ENCODE results near the gene LIME1. TPM values are rescaled to one million over a fixed set of nuclear protein-coding genes. Genes with fewer than 3 reads are reported as not detected.

Gene LIME1
- total and polyA plus RNA-seq, 9 of the 15 experiments (the other 6 are each of a cell fraction or from before 2014, with no cell fraction given), result 0.11 to 17.1 (median 2.8) TPM; not detected in 2

DNA sequence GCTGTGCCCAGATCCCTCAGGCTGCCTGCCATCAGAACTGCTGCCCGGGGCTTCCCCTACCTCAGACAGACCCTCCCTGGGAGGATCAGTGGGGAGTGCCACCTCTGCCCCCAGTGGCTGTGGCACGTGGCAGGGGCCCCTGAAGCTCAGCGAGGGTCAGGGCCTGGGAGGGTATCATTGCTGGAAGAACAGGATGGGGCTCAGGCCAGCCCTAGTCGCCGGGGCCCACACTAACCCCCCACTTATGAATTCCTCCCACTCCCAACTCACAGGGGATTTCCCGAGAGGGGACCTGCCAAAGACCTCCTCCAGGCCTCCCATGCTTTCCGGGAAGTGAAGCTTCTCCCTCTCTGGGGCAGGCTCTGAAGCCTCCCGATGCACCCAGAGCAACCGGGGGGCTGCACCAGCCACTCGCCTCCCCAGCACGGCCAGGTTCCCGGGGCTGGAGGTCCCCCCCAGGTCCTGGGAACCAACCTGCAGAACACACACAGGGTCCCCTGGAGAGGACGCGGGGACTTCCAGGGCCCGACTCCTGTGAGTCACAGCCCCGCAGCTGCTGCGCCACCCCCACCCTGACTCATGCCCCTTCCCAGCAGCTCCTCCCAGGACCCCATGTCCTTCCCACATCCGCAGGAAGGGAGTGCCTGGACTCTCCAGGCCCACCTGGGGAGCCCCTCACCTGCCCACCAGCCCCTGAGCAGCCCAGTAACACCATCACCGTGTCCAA is 37.6 kb upstream of the LIME1 start:
- ATAC-seq, result peak; percentile 16
- no peaks in the 10 kb centered on the region; the same call in 1 of the 2 replicates for H4K20me1 ChIP-seq (replicated peaks; ENCODE audit: control insufficient read depth, insufficient read depth, low read length)
- no peaks in the 10 kb centered on the region for H3K9me3 ChIP-seq (replicated peaks; ENCODE audit: control insufficient read depth, insufficient read depth, low read depth, low read length)
- H3K79me2 ChIP-seq (ENCODE audit: control insufficient read depth, insufficient read depth, low read length), result no peaks in the 10 kb centered on the region
- peak overlapping the region; percentile 61 for H3K27ac ChIP-seq (ENCODE audit: extremely low read depth, low read depth, low read length)
- peaks cover 28% of the 10 kb centered on the region; the same call in 2 of the 3 replicates for H3K36me3 ChIP-seq (ENCODE audit: control insufficient read depth, insufficient read depth, low read length)
- no peak overlapping the region for H3K4me3 ChIP-seq
- no peak for FAIRE-seq
- H3K9ac ChIP-seq (ENCODE audit: insufficient read depth in 1 of 2, low read depth in 2 of 2, low read length in 2 of 2), result peak overlapping the region; percentile 15 to 84; a peak in 3 of 4 replicates
- in situ Hi-C loops (cut with MboI), result no loop called here
- H3K4me2 ChIP-seq (ENCODE audit: insufficient read depth, low read length), result no peak overlapping the region
- H2AFZ ChIP-seq (ENCODE audit: low read depth, low read length), result no peak overlapping the region
- peaks cover 9 to 92% of the 10 kb centered on the region in 2 experiments for H3K4me1 ChIP-seq (replicated peaks in 1 of 2; ENCODE audit: control insufficient read depth in 2 of 2, insufficient read depth in 2 of 2, low read length in 2 of 2)
- 47% methylated on average over 18 of the region's 19 CpGs for WGBS (ENCODE audit: insufficient coverage, low coverage, missing lambda C conversion rate)
- intact Hi-C loops (cut with micrococcal nuclease), result no loop called here
- H3K9me1 ChIP-seq (ENCODE audit: control insufficient read depth, insufficient read depth, low read length), result no peaks in the 10 kb centered on the region
- no peaks in the 10 kb centered on the region for H3K27me3 ChIP-seq (ENCODE audit: control insufficient read depth in 2 of 2, insufficient read depth in 2 of 2, low read length in 2 of 2)
- CTCF ChIA-PET (ENCODE audit: low intra/inter-chr PET ratio), result no interaction called here
- POLR2A ChIA-PET, result interaction anchor here (0.6 to 3.1 kb wide), 6 partner anchors 9 to 262 kb away, joined by 3 to 27 read pairs (median 3); partner anchors contain the start of genes ARFRP1, TPD52L2 and ZGPAT
- no TSS peak for BruUV-seq (replicated peaks)
- peak in 3 of 4 experiments; percentile 54 to 62 (median 56) for DNase-seq (ENCODE audit: extremely low read depth in 1 of 4, low spot score in 3 of 4)
- peak; percentile 7; the same call in 1 of the 2 replicates for TF ChIP-seq NFE2 (IDR thresholded peaks at IDR 0.05; ENCODE audit: low read depth)
- TF ChIP-seq, protein P1, sequence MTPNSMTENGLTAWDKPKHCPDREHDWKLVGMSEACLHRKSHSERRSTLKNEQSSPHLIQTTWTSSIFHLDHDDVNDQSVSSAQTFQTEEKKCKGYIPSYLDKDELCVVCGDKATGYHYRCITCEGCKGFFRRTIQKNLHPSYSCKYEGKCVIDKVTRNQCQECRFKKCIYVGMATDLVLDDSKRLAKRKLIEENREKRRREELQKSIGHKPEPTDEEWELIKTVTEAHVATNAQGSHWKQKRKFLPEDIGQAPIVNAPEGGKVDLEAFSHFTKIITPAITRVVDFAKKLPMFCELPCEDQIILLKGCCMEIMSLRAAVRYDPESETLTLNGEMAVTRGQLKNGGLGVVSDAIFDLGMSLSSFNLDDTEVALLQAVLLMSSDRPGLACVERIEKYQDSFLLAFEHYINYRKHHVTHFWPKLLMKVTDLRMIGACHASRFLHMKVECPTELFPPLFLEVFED (CRISPR knock-in tag; conservative IDR thresholded peaks at IDR 0.05), result peak; percentile 50; the same call in 1 of the 2 replicates
- peak; percentile 55; the same call in 1 of the 2 replicates for TF ChIP-seq SUPT5H (IDR thresholded peaks at IDR 0.05)
- peak; percentile 3; the same call in 1 of the 2 replicates for TF ChIP-seq ZFX (CRISPR knock-in tag; IDR thresholded peaks at IDR 0.05)
- 0 out of 2 replicates have a peak, but pooled peaks have one; percentile 15 for TF ChIP-seq CBFA2T2 (conservative IDR thresholded peaks at IDR 0.05)
- peak; percentile 59; the same call in 1 of the 2 replicates for TF ChIP-seq SMARCE1 (IDR thresholded peaks at IDR 0.05)
- peak; percentile 18 for TF ChIP-seq FIP1L1 (IDR thresholded peaks at IDR 0.05; ENCODE audit: low read depth, low read length, poor library complexity, severe bottlenecking)
- TF ChIP-seq, protein P2, sequence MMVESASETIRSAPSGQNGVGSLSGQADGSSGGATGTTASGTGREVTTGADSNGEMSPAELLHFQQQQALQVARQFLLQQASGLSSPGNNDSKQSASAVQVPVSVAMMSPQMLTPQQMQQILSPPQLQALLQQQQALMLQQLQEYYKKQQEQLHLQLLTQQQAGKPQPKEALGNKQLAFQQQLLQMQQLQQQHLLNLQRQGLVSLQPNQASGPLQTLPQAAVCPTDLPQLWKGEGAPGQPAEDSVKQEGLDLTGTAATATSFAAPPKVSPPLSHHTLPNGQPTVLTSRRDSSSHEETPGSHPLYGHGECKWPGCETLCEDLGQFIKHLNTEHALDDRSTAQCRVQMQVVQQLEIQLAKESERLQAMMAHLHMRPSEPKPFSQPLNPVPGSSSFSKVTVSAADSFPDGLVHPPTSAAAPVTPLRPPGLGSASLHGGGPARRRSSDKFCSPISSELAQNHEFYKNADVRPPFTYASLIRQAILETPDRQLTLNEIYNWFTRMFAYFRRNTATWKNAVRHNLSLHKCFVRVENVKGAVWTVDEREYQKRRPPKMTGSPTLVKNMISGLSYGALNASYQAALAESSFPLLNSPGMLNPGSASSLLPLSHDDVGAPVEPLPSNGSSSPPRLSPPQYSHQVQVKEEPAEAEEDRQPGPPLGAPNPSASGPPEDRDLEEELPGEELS (CRISPR knock-in tag; IDR thresholded peaks at IDR 0.05; ENCODE audit: borderline replicate concordance), result no peak
- TF ChIP-seq TAF15 (IDR thresholded peaks at IDR 0.05; ENCODE audit: low read depth, low read length), result no peak
- TF ChIP-seq POLR2AphosphoS2 (IDR thresholded peaks at IDR 0.05; ENCODE audit: low read length), result peak; percentile 85
- TF ChIP-seq RHOXF2B (CRISPR knock-in tag; conservative IDR thresholded peaks at IDR 0.05), result no peak
- TF ChIP-seq POLR2A (conservative IDR thresholded peaks at IDR 0.05), result peak; percentile 60
- peak; percentile 59; the same call in 1 of the 2 replicates for TF ChIP-seq JUN (IDR thresholded peaks at IDR 0.05; ENCODE audit: borderline replicate concordance, low read depth, low read length)
- no peak for TF ChIP-seq JUN (CRISPR knock-in tag; IDR thresholded peaks at IDR 0.05; ENCODE audit: borderline replicate concordance)
- peak; percentile 26; the same call in 1 of the 2 replicates for TF ChIP-seq POLR2AphosphoS5 (IDR thresholded peaks at IDR 0.05; ENCODE audit: control insufficient read depth, insufficient read depth, low read depth, low read length)
- peak; percentile 52 for TF ChIP-seq EGR1 (conservative IDR thresholded peaks at IDR 0.05)
- no peak for TF ChIP-seq NFIC (IDR thresholded peaks at IDR 0.05)
- no peak for TF ChIP-seq ZFP30 (CRISPR knock-in tag; IDR thresholded peaks at IDR 0.05; ENCODE audit: borderline replicate concordance)
- peak; percentile 77 for TF ChIP-seq JUND (IDR thresholded peaks at IDR 0.05; ENCODE audit: borderline replicate concordance, low read depth, low read length)
- TF ChIP-seq JUND (tag; IDR thresholded peaks at IDR 0.05; ENCODE audit: borderline replicate concordance, low read depth, low read length), result no peak
- TF ChIP-seq ARID1B (IDR thresholded peaks at IDR 0.05), result peak; percentile 59
